Activated CD8-positive, alpha-beta memory T cell treated with anti-CD3 and anti-CD28 coated beads for 4 hours (primary cell): ENCODE measurements around the gene TRAM2.

ENCODE experiments used
- DNase-seq, 2 donors: peaks; one replicate each; pipeline ENCODE4 v3.0.0-alpha.2; 2020; ENCODE audit warnings: low read depth in 2 of 2

TRAM2 gene

GRCh38 chr6:52508261-52508739 is 68.6 kb downstream of the TRAM2 start:
- no peak for DNase-seq

DNA sequence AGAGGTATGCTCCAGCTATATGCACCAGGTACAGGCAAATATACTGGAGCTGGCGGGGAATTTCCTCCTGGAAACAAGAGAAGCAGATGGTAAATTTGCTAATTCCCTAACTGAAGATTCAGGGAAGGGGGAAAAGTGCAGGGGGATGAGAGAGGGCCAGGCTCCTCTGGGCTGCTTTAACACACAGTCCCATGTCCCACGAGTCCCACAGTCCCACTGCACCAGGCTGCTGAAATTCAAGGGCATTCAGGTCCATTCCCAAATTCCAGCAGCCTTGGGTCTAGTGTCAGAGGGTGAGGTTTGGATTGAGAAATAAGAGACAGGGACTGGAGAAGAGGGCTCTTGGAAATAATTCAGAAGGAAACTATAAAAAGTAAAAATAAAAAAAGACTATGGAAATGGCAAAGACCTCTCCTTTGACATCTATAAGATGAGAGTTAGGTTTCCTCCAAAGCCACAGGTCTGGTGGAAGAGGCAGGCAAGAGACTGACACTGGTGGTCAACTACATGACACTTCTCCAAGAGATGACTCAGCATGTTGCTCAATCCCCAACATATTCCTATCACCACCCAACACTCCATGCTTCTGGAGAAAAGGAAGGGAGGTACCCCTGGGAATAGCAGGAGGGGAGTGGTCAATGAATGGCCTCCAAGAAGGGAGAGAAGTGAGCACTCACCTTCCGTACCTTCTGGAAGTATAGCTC is 69.2 kb downstream of the TRAM2 start:
- DNase-seq = no peak

- DNase-seq = no peak
These were observed 70.4 kb downstream of the TRAM2 start for GRCh38 chr6:52506476-52506875.

DNA sequence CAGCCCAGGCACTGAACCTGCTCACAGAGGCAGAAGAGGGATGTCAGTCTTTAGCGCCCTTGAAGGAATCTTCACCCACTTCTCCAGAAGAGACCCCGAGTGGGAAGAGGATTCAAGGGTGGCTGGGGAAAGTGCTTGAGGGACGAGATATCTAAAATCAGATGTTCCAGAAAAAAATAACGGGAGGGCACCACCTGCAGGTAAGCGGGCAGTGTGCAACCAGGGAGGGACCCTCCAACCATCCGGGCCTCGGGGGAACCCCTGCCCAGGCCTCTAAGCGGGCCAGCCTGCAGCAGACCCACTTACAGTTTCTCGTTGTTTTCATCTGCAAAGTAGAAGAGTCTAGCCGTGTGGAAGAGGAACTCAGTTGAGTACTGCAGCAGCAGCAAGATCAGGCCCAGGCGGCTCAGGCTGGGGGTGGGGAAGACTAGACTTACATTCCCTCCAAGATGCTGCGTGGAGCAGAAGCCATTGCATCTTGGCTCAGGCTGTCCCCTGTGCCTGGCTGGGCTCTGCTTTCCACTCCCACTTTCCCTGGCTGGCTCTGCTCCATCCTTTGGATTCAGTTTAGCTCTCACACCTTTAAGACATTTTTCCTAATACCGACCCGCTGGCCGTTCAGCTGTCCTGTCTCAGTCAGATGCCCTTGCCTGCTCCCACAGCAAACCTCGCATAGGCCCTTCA is 71.0 kb downstream of the TRAM2 start:
- DNase-seq = no peak

DNA sequence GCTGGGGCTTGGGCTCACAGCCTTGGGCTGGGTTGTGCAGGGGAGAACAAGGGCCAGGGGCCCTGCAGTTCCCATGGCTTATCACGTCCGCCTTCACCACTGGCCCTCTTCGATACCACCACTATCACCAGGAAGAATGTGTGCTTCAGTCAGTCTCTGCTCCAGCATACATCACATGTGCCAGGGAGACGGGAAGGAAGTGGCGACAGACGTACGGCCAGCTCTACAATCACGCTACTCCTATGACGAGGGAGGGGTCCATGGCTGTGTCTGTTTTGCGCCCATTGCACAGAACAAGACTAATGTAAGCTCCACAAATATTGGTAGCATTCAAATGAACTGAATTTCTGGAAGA is 72.1 kb downstream of the TRAM2 start:
- no peak for DNase-seq

DNA sequence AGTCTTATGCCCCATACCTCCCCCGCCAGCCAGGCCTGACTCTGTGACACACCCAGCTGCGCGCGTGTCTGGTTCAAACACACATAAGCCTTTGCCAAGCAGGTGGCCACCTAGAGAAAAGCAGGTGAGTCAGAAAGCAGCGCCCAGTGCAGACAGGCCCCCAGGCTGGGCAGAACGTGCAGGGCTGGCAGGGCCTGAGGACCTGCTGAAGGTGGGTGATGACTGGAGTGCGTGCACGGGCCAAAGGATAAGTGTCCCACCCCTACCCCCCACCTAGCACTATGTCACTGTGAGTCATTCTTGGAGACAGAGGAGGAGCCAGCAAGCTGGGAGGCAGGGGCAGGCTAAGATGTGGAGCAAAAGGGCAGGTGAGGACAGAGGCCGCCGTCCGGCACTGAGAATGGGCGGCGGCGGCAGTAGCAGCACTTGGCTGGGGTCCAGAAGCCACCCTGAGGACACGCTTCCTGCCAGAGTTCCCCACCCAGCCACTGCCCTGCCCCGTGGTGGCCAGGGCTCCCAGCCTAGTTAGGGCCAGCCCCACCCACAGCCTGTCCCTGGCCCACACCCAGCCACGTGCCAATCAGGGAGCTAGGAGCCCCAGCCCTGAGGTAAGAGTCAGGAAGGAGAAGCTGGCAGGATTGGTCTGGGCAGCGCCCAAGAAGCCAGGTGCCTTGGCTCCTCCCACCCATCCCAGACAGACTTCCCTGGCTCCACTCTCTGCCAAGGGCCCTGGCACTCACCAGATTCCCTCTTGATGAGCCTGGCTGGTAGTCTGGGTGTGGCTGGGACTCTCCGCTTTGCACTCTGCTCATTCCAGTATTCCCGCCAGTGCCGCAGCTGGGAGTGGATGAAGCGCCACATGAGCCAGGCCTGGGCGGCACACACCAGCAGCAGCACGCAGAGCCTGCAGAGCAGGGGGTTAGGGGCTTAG is 72.7 kb downstream of the TRAM2 start:
- no peak for DNase-seq

- no peak for DNase-seq
These were observed 73.5 kb downstream of the TRAM2 start for GRCh38 chr6:52503323-52503747.

DNA sequence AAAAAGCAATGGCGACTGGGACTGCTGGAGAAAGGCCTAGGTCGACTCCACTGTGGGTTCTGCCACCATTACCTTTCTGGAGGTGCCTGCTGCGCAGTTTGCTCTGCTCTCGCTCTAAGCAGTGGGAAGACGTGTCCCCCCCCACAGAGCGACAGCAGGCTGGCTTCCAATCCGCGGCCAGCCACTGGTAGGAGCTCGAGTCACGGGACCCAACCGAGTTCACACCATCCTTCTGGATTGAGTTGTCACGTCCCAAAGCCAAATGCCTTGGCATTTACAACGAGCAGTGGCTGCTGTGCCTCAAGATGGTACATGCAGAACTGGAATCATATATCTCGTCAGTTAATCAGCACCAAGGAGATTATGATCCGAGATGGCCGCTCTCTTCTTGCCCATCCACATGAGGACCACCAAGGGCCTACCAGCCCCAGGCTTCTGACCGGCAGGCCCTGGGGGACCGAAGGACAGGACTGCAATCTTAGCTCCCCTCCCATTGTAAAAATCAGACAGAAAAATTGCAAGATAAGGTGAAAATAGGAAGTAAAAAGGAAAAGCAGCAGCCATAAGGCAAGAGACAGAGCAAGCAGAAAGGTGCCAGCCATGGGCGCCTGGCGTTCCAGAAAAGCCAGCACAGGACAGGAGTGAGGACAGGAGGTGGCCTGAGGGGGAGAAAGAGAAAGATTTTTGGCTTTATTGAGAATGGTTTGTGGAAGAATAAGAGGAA is 74.4 kb downstream of the TRAM2 start:
- DNase-seq = no peak

DNA sequence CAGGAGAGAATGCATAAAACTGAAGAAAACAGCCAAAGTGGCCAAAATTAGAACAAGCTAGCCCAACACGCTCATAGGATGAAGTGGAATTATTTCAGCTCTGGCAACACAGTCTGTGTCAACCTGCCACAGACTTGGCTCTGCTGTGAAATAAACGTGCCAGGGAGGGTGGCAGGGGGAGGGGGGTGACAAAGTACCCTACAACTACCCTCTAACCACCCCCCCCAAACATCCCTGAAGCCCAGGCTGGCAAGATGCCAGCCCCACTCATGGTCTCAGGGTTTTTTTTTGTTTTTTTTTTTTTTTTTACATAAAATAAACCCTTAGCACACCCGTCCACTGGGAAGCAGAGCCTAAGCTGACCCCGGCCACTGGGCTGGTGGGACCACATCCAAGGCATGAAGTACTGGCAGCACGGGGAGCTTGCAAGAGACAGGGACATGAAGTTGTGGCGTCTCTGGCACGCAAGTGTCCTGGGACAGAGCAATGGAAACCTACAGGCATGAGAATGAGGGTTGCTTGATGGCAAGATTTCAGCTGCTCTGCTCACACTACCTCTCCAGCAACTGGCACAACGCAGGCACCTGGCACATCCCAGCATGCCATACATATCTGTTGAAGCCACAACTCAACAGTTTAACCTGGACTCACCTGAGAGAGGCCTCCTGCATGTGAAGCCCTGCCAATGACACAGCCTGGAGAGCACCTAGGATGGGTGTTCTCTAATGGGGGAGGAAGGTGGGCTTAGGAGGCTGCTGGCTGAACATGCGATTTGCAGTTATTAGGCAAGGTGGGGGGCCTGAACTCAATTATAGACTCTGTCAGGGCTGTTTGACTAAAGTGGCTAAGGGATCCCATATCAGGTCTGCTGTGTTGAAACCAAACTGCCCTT is 76.4 kb downstream of the TRAM2 start:
- no peak for DNase-seq

DNA sequence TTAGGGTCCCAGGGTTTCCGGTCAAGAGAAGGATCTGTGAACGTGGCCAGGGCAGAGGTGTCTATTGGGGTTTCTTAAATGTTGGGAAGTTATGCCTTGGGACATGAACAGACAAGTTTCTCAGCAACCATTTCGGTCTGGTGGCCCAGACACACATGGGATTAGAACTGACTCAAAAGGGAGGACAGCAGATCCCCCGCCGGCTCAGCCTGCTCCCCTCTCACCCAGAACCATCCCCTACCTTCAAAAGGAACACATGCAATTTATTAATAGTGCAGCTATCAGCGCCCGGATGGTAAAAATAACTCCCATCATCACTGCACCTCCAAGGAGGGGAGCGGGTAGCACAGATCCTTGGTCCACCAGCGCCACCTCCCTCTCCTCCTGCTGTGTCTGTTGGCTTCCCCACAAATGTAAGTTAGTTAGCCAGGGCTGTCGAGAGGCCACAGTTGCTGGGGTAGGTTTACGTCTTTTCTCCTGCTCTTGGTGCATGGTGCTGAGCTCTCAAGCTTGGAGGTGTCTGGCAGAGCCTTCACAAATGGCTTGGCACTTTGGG is 77.1 kb downstream of the TRAM2 start:
- no peak for DNase-seq

GRCh38 chr6:52499026-52499425 is 77.8 kb downstream of the TRAM2 start:
- DNase-seq = no peak

DNA sequence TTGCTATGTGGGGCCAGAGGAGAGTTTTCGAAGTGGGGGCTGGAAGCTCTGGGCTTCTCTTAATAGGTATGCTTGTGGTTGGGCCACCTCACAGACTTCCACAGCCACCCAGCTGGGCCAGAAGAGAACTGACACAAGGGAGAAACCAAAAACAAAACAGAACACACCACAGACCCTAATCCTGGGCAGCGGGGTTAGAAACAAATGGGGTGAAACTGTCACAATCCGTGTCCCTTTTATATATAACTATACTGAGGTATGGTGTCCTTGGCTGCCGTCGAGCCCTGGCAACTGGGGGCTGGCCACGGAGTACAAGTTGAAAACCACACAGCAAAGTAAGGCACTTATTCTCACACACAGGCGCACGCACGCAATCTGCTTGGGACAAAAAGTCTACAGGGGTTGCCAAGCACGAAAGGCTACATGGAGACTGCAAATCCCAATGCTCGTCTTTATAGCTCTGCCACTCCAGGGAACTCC is 78.3 kb downstream of the TRAM2 start:
- DNase-seq = no peak

DNA sequence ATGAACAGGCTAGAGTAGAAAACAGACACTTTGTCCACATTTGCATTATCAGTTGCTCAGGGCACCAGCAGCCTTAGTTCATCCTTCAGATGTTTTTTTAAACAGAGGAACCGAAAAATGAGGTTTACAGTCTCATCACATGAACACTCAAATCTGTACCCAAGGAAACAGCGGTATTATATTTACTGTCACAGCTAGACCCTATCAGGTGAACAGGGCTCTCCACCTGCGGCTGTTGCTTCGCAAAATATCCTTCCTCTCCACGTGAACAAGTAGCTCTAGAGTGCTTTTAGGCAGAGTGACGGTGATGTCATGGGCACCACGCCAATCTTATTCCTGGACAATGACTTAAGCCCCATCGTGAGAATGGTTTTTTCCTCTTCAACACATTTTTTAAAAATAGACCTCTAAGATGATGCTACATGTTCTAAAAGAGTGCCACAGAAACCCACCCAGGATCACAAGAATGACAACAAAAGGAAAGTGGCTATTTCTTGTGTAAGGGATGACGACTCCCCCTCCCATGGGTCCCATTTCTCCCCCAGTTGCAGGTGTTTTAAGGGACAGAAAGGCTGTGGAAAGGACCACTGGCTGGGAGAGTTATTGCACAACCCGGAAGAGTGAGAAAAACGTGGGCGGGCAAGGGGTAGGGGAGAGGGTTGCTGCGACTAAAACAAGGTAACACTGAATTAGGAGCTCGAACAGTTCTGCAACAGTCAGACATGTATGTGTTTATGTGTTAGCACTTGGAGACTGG is 79.0 kb downstream of the TRAM2 start:
- DNase-seq = no peak

GRCh38 chr6:52496631-52497030 is 80.2 kb downstream of the TRAM2 start:
- no peak for DNase-seq

DNA sequence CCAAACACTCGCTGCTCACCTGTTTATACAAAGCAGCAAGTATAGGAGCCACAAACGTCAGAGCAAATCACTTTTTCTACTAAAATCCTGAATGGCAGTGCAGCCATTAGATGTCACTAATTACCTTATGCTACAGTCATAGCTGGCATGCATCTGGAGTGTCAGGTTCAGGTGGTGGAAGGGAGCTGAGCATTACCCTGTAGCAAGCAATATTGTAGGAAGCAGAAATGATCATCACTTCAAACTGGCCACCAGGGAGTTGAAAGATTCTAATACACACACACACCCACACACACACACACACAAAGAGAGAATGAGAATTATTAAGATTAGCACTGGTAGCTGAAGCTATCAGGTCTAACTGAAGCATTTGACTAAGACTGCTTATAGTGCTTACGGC is 80.9 kb downstream of the TRAM2 start:
- no peak for DNase-seq

- no peak for DNase-seq
These were observed 82.4 kb downstream of the TRAM2 start for GRCh38 chr6:52494298-52495072.

- DNase-seq = no peak
These were observed 83.2 kb downstream of the TRAM2 start for GRCh38 chr6:52493669-52494068.

DNA sequence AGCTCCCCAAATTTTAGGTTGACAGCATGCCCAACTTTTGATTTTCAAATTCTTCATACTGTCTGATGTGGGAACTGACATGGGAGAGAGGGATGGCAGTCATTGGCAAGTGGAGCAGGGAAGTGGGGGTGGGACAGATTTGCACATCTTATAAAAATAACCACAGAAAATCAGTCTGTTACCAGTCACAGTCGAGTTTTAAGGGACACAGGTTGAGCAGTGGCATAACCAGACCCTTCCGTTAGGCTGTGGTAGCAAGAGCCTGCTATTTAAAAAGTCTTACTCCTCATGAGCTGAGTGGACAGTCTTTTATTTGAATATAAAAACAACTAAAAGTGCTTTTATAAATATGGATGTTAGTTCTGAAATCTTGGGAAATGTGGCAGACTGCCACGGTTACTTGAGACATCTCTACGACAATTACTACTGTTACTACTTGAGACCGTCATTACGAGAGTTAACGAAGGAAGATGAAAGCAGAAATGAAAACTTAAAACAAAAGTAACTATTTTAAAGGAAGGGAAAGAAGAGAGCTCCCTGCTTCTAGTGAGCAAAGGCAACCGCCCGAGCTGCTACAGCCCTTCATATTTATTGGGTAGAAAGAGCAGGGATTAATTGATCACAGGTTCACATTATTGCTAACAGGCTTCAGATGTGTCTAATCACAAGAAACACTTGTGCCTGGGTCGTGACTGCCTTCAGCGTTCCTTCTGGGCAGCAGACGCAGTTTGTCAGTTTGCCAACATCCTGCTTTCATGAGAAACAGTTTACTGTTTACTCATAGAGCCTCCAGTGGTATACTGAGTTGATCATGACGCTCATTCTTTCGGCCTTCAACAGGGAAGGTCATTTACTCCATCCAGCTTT is 85.4 kb downstream of the TRAM2 start:
- no peak for DNase-seq
